Stomach smooth muscle (tissue), 2 donors: Measurements from ENCODE around the gene HECTD1.
"Not testable (repeated sequence)": the region's sequence is repeated elsewhere in the genome, so short reads cannot be mapped to it uniquely, and the experiment has no call there.

ENCODE experiments used
- H3K27ac ChIP-seq: one replicate; pipeline ENCODE4 v1.7.0; 2013; ENCODE audit warnings: mild to moderate bottlenecking, low read length, inconsistent platforms
- H3K27me3 ChIP-seq, 2 donors: one replicate each; pipeline ENCODE4 v1.7.0; 2013; ENCODE audit warnings: low read length in 2 of 2; ENCODE audit not compliant: insufficient read depth in 2 of 2, control insufficient read depth in 1 of 2
- H3K36me3 ChIP-seq, 2 donors: one replicate each; pipeline ENCODE4 v1.7.0; 2013; ENCODE audit warnings: low read length in 2 of 2; ENCODE audit not compliant: control insufficient read depth in 2 of 2, insufficient read depth in 2 of 2
- H3K4me1 ChIP-seq: one replicate; pipeline ENCODE4 v1.7.0; 2013; ENCODE audit warnings: low read length; ENCODE audit not compliant: control insufficient read depth, insufficient read depth
- H3K4me3 ChIP-seq, 2 donors: one replicate each; pipeline ENCODE4 v1.7.0; 2013; ENCODE audit warnings: low read length in 2 of 2
- H3K9ac ChIP-seq, 2 donors: one replicate each; pipeline ENCODE4 v1.7.0; 2013; ENCODE audit warnings: low read length in 2 of 2, mild to moderate bottlenecking in 1 of 2
- H3K9me3 ChIP-seq, 2 donors: one replicate each; pipeline ENCODE4 v1.7.0; 2013; ENCODE audit warnings: low read length in 2 of 2; ENCODE audit not compliant: control insufficient read depth in 2 of 2
- donor health status: healthy.
- donor health status: Pancreatic carcinoma.

The HECTD1 gene

GRCh38 chr14:31122098-31122611, 85.4 kb downstream of the HECTD1 start:
- peaks cover 41 to 50% of the 10 kb centered on the region in 2 donors for H3K36me3 ChIP-seq
- no peaks in the 10 kb centered on the region for H3K9me3 ChIP-seq
- no peak overlapping the region for H3K4me3 ChIP-seq
- H3K4me1 ChIP-seq: no peaks in the 10 kb centered on the region
- H3K9ac ChIP-seq: no peak overlapping the region
- H3K27me3 ChIP-seq: no peaks in the 10 kb centered on the region
- H3K27ac ChIP-seq: no peak overlapping the region

GRCh38 chr14:31118892-31119291, 88.7 kb downstream of the HECTD1 start:
- no peak overlapping the region for H3K27ac ChIP-seq

GRCh38 chr14:31113794-31114193, 93.8 kb downstream of the HECTD1 start:
- no peaks in the 10 kb centered on the region for H3K9me3 ChIP-seq
- H3K36me3 ChIP-seq: peaks cover 44 to 60% of the 10 kb centered on the region in 2 donors
- H3K9ac ChIP-seq: no peak overlapping the region
- H3K4me1 ChIP-seq: no peaks in the 10 kb centered on the region
- no peaks in the 10 kb centered on the region for H3K27me3 ChIP-seq
- H3K27ac ChIP-seq: no peak overlapping the region
- no peak overlapping the region for H3K4me3 ChIP-seq

More at GRCh38 chr14:31118892-31119291, 88.7 kb downstream of the HECTD1 start:
- Histone ChIP-seq H3K36me3 (peaks cover 53 to 67% of the 10 kb centered on the region in 2 donors), H3K27me3 (no peaks in the 10 kb centered on the region), H3K4me3 (no peak overlapping the region), H3K9me3 (no peaks in the 10 kb centered on the region), H3K4me1 (no peaks in the 10 kb centered on the region), H3K9ac (no peak overlapping the region)

GRCh38 chr14:31110872-31111271, 96.7 kb downstream of the HECTD1 start:
- Histone ChIP-seq H3K9me3 (no peaks in the 10 kb centered on the region), H3K27me3 (no peaks in the 10 kb centered on the region), H3K4me1 (no peaks in the 10 kb centered on the region), H3K27ac (no peak overlapping the region), H3K9ac (no peak overlapping the region), H3K36me3 (peaks cover 38 to 46% of the 10 kb centered on the region in 2 donors), H3K4me3 (no peak overlapping the region)

GRCh38 chr14:31109257-31109656, 98.3 kb downstream of the HECTD1 start:
- H3K27ac ChIP-seq: no peak overlapping the region
- no peak overlapping the region for H3K4me3 ChIP-seq
- no peaks in the 10 kb centered on the region for H3K9me3 ChIP-seq
- H3K27me3 ChIP-seq: no peaks in the 10 kb centered on the region
- no peaks in the 10 kb centered on the region for H3K4me1 ChIP-seq
- H3K36me3 ChIP-seq: peaks cover 39 to 45% of the 10 kb centered on the region in 2 donors
- no peak overlapping the region for H3K9ac ChIP-seq

GRCh38 chr14:31106768-31107167, 100.8 kb downstream of the HECTD1 start:
- no peak overlapping the region for H3K9ac ChIP-seq
- no peak overlapping the region for H3K27ac ChIP-seq
- no peak overlapping the region for H3K4me3 ChIP-seq
- no peaks in the 10 kb centered on the region for H3K9me3 ChIP-seq
- H3K36me3 ChIP-seq: peaks cover 31 to 36% of the 10 kb centered on the region in 2 donors
- no peaks in the 10 kb centered on the region for H3K4me1 ChIP-seq
- no peaks in the 10 kb centered on the region for H3K27me3 ChIP-seq

- Histone ChIP-seq H3K9ac (no peak overlapping the region), H3K4me3 (no peak overlapping the region), H3K36me3 (peaks cover 13 to 21% of the 10 kb centered on the region in 2 donors), H3K27ac (no peak overlapping the region), H3K27me3 (no peaks in the 10 kb centered on the region), H3K9me3 (no peaks in the 10 kb centered on the region), H3K4me1 (no peaks in the 10 kb centered on the region)
These were observed 110.5 kb downstream of the HECTD1 start for GRCh38 chr14:31097081-31097480.

GRCh38 chr14:31096255-31096654, 111.3 kb downstream of the HECTD1 start:
- peaks cover 11 to 21% of the 10 kb centered on the region in 2 donors for H3K36me3 ChIP-seq

GRCh38 chr14:31095817-31096216, 111.8 kb downstream of the HECTD1 start:
- not testable (repeated sequence) for H3K4me3 ChIP-seq, H3K9ac ChIP-seq, H3K27me3 ChIP-seq, H3K27ac ChIP-seq, H3K4me1 ChIP-seq, H3K9me3 ChIP-seq
- peaks cover 10 to 18% of the 10 kb centered on the region in 2 donors for H3K36me3 ChIP-seq

More at GRCh38 chr14:31096255-31096654, 111.3 kb downstream of the HECTD1 start:
- Histone ChIP-seq H3K9me3 (no peaks in the 10 kb centered on the region), H3K27me3 (no peaks in the 10 kb centered on the region), H3K4me3 (no peak overlapping the region), H3K9ac (no peak overlapping the region), H3K4me1 (peaks cover 2% of the 10 kb centered on the region), H3K27ac (no peak overlapping the region)

GRCh38 chr14:31093884-31094839, 113.4 kb downstream of the HECTD1 start:
- not testable (repeated sequence) for H3K27ac ChIP-seq, H3K9ac ChIP-seq, H3K4me3 ChIP-seq, H3K36me3 ChIP-seq, H3K27me3 ChIP-seq, H3K4me1 ChIP-seq, H3K9me3 ChIP-seq
